ENCODE measurements around the gene ZBP1.

ZBP1 gene

DNA sequence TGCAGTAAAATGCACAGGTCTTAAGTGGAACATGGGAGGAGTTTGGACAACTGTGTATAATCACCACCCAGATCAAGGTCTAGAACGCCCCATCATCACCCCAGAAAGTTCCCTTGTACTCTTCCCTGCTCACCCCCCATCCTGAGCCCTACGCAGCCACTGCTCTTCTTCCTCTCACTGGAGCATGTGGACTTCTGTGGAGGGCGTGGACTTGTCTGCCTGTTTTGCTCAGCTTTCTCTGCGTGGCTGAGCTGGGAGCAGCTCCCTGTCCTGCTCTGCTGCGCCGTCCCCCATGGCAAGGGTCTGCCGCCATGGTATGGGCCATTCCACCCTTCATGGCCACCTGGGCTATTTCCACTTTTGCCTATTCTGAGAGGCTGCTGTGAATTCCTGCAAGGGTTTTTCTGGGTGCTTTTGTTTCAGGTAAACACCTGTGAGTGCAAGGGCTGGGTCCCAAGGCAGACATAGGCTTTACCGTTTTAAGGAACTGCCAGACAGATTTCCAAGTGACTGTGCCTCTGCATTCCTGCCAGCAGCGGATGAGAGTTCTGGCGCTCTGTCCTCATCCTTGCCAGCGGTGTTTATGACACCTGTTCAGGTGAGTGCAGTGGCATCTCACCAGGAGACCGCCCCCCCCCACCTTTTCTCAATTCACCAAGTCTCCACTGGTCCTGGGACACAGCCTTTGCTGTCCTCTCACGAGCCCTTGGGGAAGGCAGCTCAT lies 39.6 kb downstream of the ZBP1 start:
- Histone ChIP-seq H3K18ac (ENCODE audit: low read depth in 1 of 2, low read length in 2 of 2) (no peak overlapping the region), H4K8ac (ENCODE audit: low read length) (no peak overlapping the region), H3K4me2 (ENCODE audit: low read length, poor library complexity, severe bottlenecking) (no peak overlapping the region), H2BK5ac (ENCODE audit: low read depth, low read length, poor library complexity, severe bottlenecking) (no peak overlapping the region), H2BK15ac (ENCODE audit: low read depth, poor library complexity, severe bottlenecking) (no peak overlapping the region), H3K14ac (ENCODE audit: low read length in 2 of 2) (no peak overlapping the region), H2AFZ (ENCODE audit: low read depth, low read length) (no peak overlapping the region), H3K9ac (ENCODE audit: low read length) (no peak overlapping the region), H3K4ac (ENCODE audit: low read depth in 1 of 2, low read length in 2 of 2) (no peak overlapping the region), H3K23ac (ENCODE audit: low read length in 2 of 2) (no peak overlapping the region), H3K27me3 (ENCODE audit: control insufficient read depth in 1 of 2, insufficient read depth in 1 of 2, low read length in 2 of 2) (peaks cover 74 to 97% of the 10 kb centered on the region in 2 experiments), H3K4me3 (ENCODE audit: insufficient read depth in 1 of 2, low read depth in 1 of 2, low read length in 2 of 2) (no peak overlapping the region), H3K79me1 (replicated peaks; ENCODE audit: low read length, poor library complexity, severe bottlenecking) (no peaks in the 10 kb centered on the region), H3K36me3 (ENCODE audit: control insufficient read depth in 1 of 2, insufficient read depth in 2 of 2, low read depth in 1 of 2, low read length in 2 of 2) (no peaks in the 10 kb centered on the region), H3K9me3 (ENCODE audit: control insufficient read depth, low read length) (peaks cover 6% of the 10 kb centered on the region), H3K27ac (ENCODE audit: low read length, poor library complexity, severe bottlenecking) (no peak overlapping the region), H3K4me1 (ENCODE audit: control insufficient read depth, insufficient read depth, low read depth, low read length) (peaks cover 6% of the 10 kb centered on the region), H2AK5ac (ENCODE audit: low read length, severe bottlenecking) (no peak overlapping the region), H4K91ac (ENCODE audit: low read length) (no peak overlapping the region), H2BK120ac (ENCODE audit: low read depth, low read length) (no peak overlapping the region), H2BK12ac (ENCODE audit: low read length in 2 of 2) (no peak overlapping the region)
- 83% methylated on average over 13 of the region's 13 CpGs for WGBS
- no peak for DNase-seq

DNA sequence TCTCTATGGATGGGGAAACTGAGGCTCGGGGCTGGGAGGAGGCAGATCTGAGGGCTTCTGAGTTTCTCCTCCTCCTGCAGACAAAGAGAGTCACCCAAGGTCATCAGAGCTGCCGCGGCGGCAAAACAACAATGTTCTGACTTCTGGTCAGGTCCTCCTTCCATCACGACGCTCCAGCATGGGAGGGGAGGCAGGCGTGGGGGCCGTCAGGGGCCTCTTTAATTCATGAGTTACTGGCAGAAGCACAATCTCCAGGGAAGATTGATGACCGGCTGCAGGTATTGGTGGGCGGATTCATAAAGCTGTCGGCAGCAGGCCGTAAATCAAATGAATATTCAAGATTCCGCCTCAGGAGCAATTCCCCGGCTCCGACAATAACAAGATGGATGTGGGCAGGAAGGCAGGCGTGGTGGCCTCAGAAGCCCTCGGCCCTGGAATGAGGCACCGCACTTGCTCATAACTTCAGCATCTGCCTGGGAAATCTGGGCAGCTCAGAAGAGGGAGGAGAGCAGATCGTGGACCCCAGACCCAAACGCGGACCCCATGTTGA lies 40.3 kb downstream of the ZBP1 start:
- no peak overlapping the region for H3K4ac ChIP-seq (ENCODE audit: low read depth in 1 of 2, low read length in 2 of 2)
- H2BK12ac ChIP-seq (ENCODE audit: low read length in 2 of 2): no peak overlapping the region
- peaks cover 6% of the 10 kb centered on the region for H3K9me3 ChIP-seq (ENCODE audit: control insufficient read depth, low read length)
- no peak overlapping the region for H3K18ac ChIP-seq (ENCODE audit: low read depth in 1 of 2, low read length in 2 of 2)
- H2AFZ ChIP-seq (ENCODE audit: low read depth, low read length): no peak overlapping the region
- H4K8ac ChIP-seq (ENCODE audit: low read length): no peak overlapping the region
- H2BK15ac ChIP-seq (ENCODE audit: low read depth, poor library complexity, severe bottlenecking): no peak overlapping the region
- H2BK5ac ChIP-seq (ENCODE audit: low read depth, low read length, poor library complexity, severe bottlenecking): no peak overlapping the region
- H3K79me1 ChIP-seq (replicated peaks; ENCODE audit: low read length, poor library complexity, severe bottlenecking): no peaks in the 10 kb centered on the region
- no peaks in the 10 kb centered on the region for H3K36me3 ChIP-seq (ENCODE audit: control insufficient read depth in 1 of 2, insufficient read depth in 2 of 2, low read depth in 1 of 2, low read length in 2 of 2)
- no peak overlapping the region for H3K27ac ChIP-seq (ENCODE audit: low read length, poor library complexity, severe bottlenecking)
- no peak overlapping the region for H2AK5ac ChIP-seq (ENCODE audit: low read length, severe bottlenecking)
- H3K27me3 ChIP-seq (ENCODE audit: control insufficient read depth in 1 of 2, insufficient read depth in 1 of 2, low read length in 2 of 2): peaks cover 70 to 97% of the 10 kb centered on the region in 2 experiments
- no peak overlapping the region for H3K4me2 ChIP-seq (ENCODE audit: low read length, poor library complexity, severe bottlenecking)
- H2BK120ac ChIP-seq (ENCODE audit: low read depth, low read length): no peak overlapping the region
- no peak overlapping the region for H3K4me3 ChIP-seq (ENCODE audit: insufficient read depth in 1 of 2, low read depth in 1 of 2, low read length in 2 of 2)
- no peak for DNase-seq
- H4K91ac ChIP-seq (ENCODE audit: low read length): no peak overlapping the region
- no peak overlapping the region for H3K14ac ChIP-seq (ENCODE audit: low read length in 2 of 2)
- peaks cover 6% of the 10 kb centered on the region for H3K4me1 ChIP-seq (ENCODE audit: control insufficient read depth, insufficient read depth, low read depth, low read length)
- 69% methylated on average over 20 of the region's 21 CpGs for WGBS
- H3K9ac ChIP-seq (ENCODE audit: low read length): no peak overlapping the region
- H3K23ac ChIP-seq (ENCODE audit: low read length in 2 of 2): no peak overlapping the region

DNA sequence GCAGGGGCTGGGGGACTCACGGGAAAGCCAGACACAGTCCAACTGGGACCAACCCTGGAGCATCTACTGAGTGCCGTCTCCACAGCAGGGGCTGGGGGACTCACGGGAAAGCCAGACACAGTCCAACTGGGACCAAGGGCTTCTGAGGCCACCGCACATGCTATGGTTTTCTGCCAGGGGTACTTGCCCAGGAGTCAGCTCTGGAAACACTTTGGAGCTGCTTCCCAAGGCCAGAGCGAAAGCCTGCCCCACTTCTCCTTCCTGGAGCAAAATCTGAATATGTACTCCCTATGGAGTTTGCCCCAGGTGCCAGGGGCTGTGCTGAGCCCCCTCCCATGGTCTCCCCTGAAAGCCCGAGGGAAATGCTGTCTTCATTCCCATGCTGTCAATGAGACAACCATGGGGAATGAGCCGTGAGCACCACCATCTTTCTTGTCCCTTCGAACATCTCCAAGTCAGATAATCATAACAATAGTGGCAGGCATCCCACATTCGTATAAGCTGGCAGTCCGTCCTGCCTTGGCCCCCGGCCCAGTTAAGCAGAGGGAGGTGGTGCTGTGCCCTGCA lies 40.8 kb downstream of the ZBP1 start:
- Histone ChIP-seq H3K18ac (ENCODE audit: low read depth in 1 of 2, low read length in 2 of 2) (no peak overlapping the region), H3K27ac (ENCODE audit: low read length, poor library complexity, severe bottlenecking) (no peak overlapping the region), H2AK5ac (ENCODE audit: low read length, severe bottlenecking) (no peak overlapping the region), H4K8ac (ENCODE audit: low read length) (no peak overlapping the region), H2BK5ac (ENCODE audit: low read depth, low read length, poor library complexity, severe bottlenecking) (no peak overlapping the region), H2BK12ac (ENCODE audit: low read length in 2 of 2) (no peak overlapping the region), H3K14ac (ENCODE audit: low read length in 2 of 2) (no peak overlapping the region), H3K23ac (ENCODE audit: low read length in 2 of 2) (no peak overlapping the region), H4K91ac (ENCODE audit: low read length) (no peak overlapping the region), H2BK120ac (ENCODE audit: low read depth, low read length) (no peak overlapping the region), H3K4me1 (ENCODE audit: control insufficient read depth, insufficient read depth, low read depth, low read length) (peaks cover 6% of the 10 kb centered on the region), H3K79me1 (replicated peaks; ENCODE audit: low read length, poor library complexity, severe bottlenecking) (no peaks in the 10 kb centered on the region), H2AFZ (ENCODE audit: low read depth, low read length) (no peak overlapping the region), H3K9me3 (ENCODE audit: control insufficient read depth, low read length) (peaks cover 6% of the 10 kb centered on the region), H3K9ac (ENCODE audit: low read length) (no peak overlapping the region), H2BK15ac (ENCODE audit: low read depth, poor library complexity, severe bottlenecking) (no peak overlapping the region), H3K4me2 (ENCODE audit: low read length, poor library complexity, severe bottlenecking) (no peak overlapping the region), H3K36me3 (ENCODE audit: control insufficient read depth in 1 of 2, insufficient read depth in 2 of 2, low read depth in 1 of 2, low read length in 2 of 2) (no peaks in the 10 kb centered on the region), H3K4ac (ENCODE audit: low read depth in 1 of 2, low read length in 2 of 2) (no peak overlapping the region), H3K4me3 (ENCODE audit: insufficient read depth in 1 of 2, low read depth in 1 of 2, low read length in 2 of 2) (no peak overlapping the region), H3K27me3 (ENCODE audit: control insufficient read depth in 1 of 2, insufficient read depth in 1 of 2, low read length in 2 of 2) (peaks cover 70 to 96% of the 10 kb centered on the region in 2 experiments)
- 81% methylated on average over 10 of the region's 11 CpGs for WGBS
- DNase-seq: no peak

DNA sequence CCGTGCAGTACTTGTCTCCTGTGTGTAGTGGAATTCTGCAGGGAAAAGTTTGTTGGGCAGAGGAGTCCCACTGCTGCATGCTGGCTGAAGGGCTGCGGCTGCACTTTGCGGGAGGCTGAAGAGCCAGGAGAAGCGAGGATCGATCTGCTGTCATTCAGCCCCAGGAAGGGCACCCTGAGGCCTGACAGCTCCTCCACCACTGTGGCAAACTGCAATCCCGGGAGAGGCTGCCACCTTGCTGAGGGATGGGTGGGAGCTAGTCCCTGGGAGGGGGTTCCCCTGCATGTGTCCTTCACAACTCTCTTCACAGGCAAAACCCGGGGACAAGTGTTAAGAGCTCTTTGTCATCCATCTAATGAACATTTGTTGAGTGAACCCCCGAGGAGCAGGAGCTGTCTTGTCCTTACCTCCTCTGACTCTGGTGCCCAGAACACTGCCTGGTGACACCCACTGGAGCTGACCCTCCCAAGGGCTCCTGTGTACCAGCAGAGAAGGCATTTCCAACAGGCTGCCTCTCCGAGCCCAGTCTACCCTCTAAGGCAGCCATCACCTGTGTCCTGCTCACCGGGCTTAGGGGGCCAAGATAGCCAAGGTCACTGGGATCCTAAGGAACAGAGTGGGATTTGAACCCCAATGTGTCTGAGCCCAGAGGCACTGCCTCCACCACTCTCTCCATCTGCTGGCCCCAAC lies 41.6 kb downstream of the ZBP1 start:
- Histone ChIP-seq H3K4me1 (ENCODE audit: control insufficient read depth, insufficient read depth, low read depth, low read length) (peaks cover 6% of the 10 kb centered on the region), H2BK5ac (ENCODE audit: low read depth, low read length, poor library complexity, severe bottlenecking) (no peak overlapping the region), H3K36me3 (ENCODE audit: control insufficient read depth in 1 of 2, insufficient read depth in 2 of 2, low read depth in 1 of 2, low read length in 2 of 2) (no peaks in the 10 kb centered on the region), H3K27ac (ENCODE audit: low read length, poor library complexity, severe bottlenecking) (no peak overlapping the region), H3K18ac (ENCODE audit: low read depth in 1 of 2, low read length in 2 of 2) (no peak overlapping the region), H4K91ac (ENCODE audit: low read length) (no peak overlapping the region), H3K4me3 (ENCODE audit: insufficient read depth in 1 of 2, low read depth in 1 of 2, low read length in 2 of 2) (no peak overlapping the region), H3K9ac (ENCODE audit: low read length) (no peak overlapping the region), H3K79me1 (replicated peaks; ENCODE audit: low read length, poor library complexity, severe bottlenecking) (no peaks in the 10 kb centered on the region), H3K4ac (ENCODE audit: low read depth in 1 of 2, low read length in 2 of 2) (no peak overlapping the region), H2AK5ac (ENCODE audit: low read length, severe bottlenecking) (no peak overlapping the region), H3K23ac (ENCODE audit: low read length in 2 of 2) (no peak overlapping the region), H2BK120ac (ENCODE audit: low read depth, low read length) (no peak overlapping the region), H4K8ac (ENCODE audit: low read length) (no peak overlapping the region), H2BK12ac (ENCODE audit: low read length in 2 of 2) (no peak overlapping the region), H2AFZ (ENCODE audit: low read depth, low read length) (no peak overlapping the region), H2BK15ac (ENCODE audit: low read depth, poor library complexity, severe bottlenecking) (no peak overlapping the region), H3K4me2 (ENCODE audit: low read length, poor library complexity, severe bottlenecking) (no peak overlapping the region), H3K9me3 (ENCODE audit: control insufficient read depth, low read length) (no peaks in the 10 kb centered on the region), H3K27me3 (ENCODE audit: control insufficient read depth in 1 of 2, insufficient read depth in 1 of 2, low read length in 2 of 2) (peaks cover 70 to 95% of the 10 kb centered on the region in 2 experiments), H3K14ac (ENCODE audit: low read length in 2 of 2) (no peak overlapping the region)
- WGBS: 78% methylated on average over 10 of the region's 10 CpGs
- no peak for DNase-seq

Measured in mesenchymal stem cell (in vitro differentiated cells and primary cell).